ENCODE results near the gene TTPAL.

DNA sequence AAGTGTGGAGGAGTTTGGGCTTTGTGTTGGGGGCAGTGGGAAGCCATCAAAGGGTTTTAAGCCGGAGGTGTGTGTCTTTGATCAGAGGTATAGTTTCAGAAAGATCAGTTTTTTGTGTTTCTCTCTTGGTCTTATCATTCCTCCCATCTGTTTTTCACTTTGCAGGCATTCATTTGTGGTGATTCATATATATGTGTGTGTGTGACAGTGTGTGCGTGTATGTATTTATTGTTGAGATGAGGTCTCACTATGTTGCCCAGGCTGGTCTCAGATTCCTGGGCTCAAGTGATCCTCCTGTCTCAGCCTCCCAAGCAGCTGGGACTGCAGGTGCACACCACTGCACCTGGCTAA lies 57.3 kb downstream of the TTPAL start:
- TF ChIP-seq EZH2phosphoT487 (IDR thresholded peaks at IDR 0.05; ENCODE audit: borderline replicate concordance, low read length): no peak
- TF ChIP-seq, protein P1, sequence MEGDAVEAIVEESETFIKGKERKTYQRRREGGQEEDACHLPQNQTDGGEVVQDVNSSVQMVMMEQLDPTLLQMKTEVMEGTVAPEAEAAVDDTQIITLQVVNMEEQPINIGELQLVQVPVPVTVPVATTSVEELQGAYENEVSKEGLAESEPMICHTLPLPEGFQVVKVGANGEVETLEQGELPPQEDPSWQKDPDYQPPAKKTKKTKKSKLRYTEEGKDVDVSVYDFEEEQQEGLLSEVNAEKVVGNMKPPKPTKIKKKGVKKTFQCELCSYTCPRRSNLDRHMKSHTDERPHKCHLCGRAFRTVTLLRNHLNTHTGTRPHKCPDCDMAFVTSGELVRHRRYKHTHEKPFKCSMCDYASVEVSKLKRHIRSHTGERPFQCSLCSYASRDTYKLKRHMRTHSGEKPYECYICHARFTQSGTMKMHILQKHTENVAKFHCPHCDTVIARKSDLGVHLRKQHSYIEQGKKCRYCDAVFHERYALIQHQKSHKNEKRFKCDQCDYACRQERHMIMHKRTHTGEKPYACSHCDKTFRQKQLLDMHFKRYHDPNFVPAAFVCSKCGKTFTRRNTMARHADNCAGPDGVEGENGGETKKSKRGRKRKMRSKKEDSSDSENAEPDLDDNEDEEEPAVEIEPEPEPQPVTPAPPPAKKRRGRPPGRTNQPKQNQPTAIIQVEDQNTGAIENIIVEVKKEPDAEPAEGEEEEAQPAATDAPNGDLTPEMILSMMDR (conservative IDR thresholded peaks at IDR 0.05; ENCODE audit: low read depth, low read length): no peak
- TF ChIP-seq EZH2 (IDR thresholded peaks at IDR 0.05; ENCODE audit: low read length, unreplicated experiment): no peak
